Activated T-cell treated with anti-CD3 and anti-CD28 coated beads for 24 hours (primary cell): ENCODE results near the gene DLG1.

Experiments
- DNase-seq: peaks from one replicate; pipeline ENCODE4 v3.0.0-alpha.2; 2020; ENCODE audit warnings: low read depth

Gene DLG1

DNA sequence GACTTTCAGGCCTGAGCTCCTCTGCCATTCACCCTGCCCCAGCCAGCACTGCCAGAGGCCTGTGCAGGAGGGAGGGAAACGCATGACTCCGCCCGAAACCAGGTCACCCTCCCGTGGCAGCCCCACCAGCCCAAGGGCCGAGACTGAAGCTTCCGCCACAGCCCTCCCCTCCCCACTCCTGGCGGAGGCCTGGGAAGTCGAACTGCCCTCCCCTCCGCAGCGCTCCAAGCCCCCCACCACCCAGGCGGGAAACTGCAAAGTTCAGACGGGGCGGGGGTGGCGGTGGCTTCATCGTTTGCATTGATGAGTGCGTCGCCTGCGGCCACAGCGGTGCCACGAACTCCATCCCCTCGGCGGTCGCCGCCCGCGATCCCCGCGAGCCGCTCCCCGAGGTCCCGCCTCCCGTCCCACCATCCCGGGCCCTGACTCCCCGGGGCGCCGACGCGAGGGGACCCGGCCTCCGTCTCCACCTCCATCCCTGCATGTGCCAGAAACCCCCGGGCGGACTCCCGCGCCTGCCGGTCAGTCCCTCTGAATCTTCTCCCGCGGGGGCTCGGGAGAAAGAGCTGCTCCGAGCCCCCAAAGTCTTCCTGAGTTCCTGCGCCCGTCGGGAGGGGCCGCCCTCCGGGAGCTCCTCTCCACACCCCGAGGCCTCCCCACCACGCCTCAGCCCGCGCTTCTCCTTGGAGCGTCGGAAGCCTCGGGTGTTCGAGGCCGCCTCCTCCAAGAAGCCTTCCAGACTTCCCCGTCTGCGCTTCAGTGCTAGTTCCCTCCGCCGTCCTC lies 269.5 kb downstream of the DLG1 start:
- no peak for DNase-seq

DNA sequence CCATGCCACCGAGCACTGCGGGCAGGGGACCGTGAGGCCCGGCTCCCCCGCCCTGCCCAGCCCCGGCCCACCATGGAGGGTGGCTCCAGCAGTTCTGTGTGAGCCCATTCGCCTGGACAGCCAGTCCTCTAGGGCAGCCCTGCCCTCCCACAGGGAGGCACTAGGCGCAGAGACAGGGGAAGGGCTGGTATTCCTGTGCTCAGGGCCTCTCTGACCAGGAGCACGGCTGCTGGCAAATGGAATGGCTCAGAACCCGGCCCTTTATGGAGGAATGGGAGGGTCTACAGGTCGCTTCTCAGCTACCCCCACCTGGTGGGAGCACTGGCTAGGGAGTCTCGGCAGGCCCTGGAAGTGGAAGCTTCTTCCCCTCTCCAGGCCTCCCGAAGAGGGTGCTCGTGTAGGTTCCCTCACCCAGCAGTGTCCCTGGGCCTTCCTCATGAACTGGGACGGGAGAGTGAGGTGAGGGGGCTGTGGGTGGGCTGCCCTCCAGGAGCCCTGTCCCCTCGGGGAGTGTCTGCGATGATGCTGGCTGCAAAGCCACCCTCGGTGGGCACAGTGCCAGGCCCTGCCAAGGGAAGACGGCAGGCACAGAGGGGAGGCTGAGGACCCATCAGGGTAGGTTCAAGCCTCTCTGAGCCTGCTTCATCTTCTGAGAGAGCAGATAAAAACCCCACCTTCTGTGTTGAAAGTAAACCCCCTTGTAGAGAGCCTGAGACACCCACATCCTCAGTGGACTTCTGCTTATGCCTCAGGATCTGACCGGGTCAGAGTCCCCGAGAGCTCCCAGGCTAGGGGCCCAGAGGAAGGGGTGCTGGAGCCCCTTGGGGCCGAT lies 270.3 kb downstream of the DLG1 start:
- DNase-seq = no peak

- DNase-seq = no peak
These were observed 271.1 kb downstream of the DLG1 start for GRCh38 chr3:197027151-197027895.

DNA sequence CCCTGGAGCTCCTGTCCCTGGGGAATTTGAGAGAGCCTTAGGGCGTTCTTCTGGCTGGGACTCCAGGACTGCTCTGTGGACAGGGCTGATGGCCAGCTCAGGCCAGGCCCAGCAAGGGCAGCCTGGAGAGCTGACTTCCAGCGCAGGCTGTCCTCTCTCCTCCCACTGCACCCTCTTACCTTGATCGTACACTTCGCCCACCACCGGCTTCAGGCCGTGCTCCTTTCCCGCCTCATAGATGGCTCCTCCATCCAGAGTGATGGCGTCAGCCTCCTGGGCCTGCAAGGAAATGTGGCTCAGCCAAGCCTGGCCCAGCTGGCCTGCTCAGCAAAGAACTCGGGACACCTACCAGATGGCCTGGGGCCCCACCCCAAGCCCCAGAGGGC lies 271.9 kb downstream of the DLG1 start:
- DNase-seq = no peak

DNA sequence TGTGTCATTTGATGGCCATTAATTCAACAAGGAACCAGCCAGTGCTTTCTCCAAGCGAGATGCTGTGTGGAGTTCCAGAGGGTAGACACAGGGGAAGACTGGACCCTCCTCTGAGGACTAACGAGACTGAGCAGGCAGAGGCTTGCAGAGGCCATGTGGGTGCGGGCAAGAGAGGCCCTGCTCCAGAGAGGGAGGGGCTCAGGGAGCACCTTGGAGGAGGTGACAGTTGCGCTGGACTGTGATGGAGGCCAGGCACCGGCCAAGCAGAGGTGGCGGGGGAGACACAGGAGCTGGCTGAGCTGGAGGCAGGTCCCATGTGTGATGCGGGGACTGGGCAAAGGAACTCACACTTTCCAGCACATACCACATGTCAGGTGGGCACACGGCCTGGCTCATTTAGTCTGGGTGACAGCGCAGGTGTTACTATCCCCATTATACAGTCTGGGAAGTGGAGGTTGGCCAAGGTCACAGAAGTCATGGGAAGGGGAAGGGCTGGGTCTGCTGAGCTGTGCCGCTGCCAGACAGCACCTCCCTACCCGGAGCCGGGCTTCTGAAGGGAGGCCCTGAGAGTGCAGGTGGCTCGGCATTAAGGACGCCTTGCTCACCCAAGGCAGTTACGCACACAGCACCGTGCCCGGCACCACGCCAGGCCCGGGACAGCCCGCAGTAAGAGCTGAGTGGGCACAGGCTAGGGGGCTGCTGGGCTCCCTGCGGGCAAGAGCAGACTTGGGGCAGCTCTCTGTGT lies 272.5 kb downstream of the DLG1 start:
- DNase-seq = no peak

DNA sequence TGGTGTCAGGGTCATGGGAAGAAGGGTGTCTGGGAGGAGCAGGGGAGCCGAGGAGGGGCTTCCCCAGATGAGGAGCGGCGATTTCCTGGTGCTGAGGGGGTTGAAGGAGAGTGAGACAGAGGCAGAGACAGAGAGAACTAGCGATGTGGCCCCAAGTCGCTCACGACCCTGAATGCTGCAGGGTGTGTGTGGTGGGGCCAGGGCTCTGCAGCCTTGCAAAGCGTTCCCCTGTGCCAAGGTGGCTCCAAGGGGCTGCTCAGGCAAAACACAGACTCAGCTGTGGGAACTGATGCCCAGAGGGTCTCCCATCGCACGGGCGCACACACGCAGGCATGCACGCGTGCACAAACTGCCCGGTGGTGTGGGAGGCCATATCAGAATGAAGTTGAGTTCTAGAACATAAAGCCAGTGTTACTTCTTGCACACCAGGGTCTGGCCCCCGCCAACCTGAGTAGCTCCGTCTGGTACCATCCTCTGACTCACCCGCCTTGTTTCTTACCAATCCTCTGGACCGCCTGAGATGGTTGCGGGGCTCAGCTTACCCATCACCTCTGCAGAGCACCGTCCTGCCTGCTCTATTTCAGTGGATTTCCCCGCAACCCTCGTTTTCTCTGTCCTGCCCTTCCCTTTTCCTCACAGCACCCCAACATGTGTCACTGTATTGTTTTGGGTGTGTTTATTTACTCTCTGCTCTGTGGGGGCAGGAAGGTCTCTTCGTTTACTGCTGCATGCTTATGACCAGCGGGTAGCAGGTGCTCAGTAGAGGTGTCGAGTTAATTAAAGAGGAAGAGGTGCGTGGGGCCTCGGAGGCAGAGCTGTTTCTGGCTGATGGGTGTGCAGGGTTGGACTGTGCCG lies 273.3 kb downstream of the DLG1 start:
- no peak for DNase-seq

GRCh38 chr3:197023998-197024651 lies 274.3 kb downstream of the DLG1 start:
- no peak for DNase-seq

- no peak for DNase-seq
These were observed 275.0 kb downstream of the DLG1 start for GRCh38 chr3:197023241-197023997.

DNA sequence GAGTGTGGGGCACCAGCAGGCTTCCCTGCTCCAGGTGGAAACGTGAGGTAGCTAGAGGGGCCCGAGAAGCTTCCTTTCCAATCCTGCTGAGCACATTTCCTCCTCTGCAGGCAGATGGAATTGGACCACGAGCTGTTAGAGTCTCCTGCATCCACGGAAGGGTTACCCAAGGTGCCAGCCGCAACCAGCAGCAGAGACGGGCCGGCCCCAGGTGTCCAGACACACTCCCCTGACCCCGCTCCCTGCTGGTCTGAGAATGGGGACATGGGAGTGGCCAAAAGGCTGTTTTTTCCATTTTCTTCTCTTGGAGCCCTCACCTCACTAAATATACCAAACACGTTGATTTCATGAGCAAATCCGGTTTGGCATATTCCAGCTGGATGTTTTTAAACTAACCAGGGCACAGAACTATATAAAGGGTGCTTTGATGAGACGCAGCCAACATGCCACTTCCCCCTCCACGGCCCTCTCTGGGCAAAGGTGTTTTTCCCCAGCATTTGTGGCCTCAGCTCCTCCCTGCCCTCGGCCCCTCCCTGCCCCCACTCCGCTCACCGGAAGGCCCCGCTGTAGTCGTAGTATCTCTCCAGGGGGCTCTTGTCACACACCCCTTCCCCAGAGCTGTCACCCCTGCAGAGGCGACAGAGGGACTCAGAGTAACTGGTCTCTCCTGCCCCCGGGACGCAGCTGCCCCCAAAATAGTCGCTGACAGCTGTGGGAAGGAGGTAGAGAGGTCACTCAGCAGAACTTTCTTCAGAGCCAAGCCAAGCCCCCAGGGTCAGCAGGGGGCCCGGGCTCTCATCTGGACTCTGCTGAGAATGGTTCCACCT lies 275.8 kb downstream of the DLG1 start:
- no peak for DNase-seq

- DNase-seq = no peak
These were observed 276.5 kb downstream of the DLG1 start for GRCh38 chr3:197021729-197022404.

GRCh38 chr3:197021231-197021630 lies 277.2 kb downstream of the DLG1 start:
- no peak for DNase-seq

DNA sequence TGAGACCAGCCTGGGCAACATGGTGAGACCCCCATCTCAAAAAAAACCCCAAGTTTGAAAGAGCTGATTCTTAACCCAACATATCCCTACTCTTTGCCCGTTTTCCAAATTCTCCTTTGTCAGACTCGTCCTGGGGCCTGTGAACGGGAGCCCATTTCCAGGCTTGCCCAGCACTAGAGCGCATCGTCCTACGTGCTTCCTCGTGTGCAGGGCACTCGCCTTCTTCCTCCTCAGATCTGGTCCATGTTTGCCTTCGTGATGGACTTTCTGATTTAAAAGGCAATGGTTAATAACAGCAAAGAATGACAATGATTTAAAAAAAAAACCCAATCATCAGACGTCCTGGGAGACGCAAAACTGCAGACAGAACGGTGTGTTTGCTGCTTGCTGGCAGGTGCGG lies 278.9 kb downstream of the DLG1 start:
- no peak for DNase-seq

DNA sequence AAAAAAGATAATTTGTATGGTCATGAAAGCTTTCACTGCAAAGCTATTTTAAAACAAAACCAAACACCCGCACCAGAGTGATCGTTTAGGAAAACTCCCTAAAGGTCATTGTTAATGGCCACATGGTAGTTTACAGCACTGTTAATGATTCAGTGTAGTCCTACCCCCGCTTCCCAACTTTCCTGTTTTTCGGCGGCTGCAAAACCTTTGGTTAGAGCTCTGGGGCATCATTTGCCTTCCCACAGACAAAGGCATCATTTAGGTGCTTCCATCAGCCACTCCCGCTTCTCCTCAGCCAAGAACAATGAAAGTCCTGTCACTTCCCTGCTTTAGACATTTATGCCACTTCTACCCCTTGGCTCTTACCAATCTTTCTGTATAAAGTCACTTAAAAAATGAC lies 279.4 kb downstream of the DLG1 start:
- no peak for DNase-seq

- no peak for DNase-seq
These were observed 281.4 kb downstream of the DLG1 start for GRCh38 chr3:197017003-197017402.

DNA sequence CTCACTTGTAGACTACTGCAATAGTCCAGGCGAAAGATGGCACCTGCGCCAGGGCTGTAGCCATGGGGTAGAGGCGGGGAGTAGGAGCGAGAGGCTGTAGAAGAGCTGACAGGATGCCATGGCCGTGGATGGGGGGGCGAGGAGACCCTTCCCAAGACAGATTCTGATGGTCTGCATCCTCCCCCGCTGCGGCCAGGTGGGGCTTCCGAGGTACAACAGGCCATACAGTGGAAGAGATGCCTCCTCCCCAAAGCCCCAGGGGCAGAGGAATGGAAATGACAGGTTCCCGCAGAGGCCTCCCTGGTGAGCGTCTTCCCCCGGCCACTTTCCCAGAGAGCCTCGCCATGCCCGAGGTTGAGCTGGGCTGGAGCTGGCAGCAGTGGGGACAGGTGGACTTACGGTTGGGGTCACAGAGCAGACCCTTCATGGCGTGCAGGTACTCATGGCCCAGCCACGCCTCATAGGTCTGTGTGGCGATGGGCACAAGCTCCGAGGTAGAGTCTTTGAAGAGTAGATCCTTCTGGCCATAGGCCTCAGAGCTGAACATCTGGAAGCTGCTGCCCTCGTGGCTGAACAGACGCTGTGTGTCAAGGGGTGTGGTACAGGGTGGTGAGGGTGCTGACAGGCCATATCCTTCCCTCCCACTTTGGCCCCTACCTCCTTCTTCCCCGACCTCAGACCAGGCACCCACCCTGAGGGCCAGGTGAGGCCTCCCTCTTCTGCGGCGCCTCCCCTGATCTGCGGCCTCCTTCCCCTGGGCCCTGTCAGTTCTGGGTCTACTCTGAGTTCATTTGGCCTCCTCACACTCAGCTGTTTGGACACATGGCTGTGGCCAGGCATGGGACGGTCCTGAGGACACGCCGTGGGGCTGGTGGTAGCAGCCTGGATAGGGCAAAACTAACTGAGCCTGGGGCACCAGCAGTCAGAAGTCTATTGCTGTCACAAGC lies 282.3 kb downstream of the DLG1 start:
- DNase-seq = no peak

GRCh38 chr3:197014942-197015575 lies 283.4 kb downstream of the DLG1 start:
- no peak for DNase-seq

DNA sequence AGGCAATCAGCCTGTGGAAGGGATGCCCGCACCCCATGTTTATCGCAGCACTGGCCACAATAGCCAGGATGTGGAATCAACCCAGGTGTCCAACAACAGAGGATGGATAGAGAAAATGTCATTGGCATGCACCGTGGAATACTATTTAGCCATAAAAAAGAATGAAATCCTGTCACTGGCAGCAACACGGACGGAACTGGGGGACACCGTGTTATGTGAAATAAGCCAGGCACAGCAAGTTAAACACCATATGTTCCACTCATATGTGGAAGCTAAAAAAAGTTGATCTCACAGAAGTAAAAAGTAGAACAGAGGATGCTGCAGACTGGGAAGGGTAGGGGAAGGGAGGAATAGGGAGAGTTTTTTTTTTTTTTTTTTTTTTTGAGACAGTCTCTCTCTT lies 284.4 kb downstream of the DLG1 start:
- DNase-seq = no peak
